K562 (cell line): ENCODE data around the gene DAD1. TPM values are rescaled to one million over a fixed set of nuclear protein-coding genes. Genes with fewer than 3 reads are reported as not detected.

Experiments used
- ADNP ChIP-seq: fragments of 200-800 bp; sonication (Bioruptor generic); IDR thresholded peaks from 2 replicates; pipeline ENCODE4 v1.6.1; 2016; ENCODE audit warnings: missing genetic modification characterization, missing compliant biosample characterization
- BMI1 ChIP-seq: fragments of 150-350 bp; IDR thresholded peaks from 2 replicates; pipeline ENCODE4 v1.6.1; 2014; ENCODE audit warnings: low read length
- BRD4 ChIP-seq: fragments of 200-600 bp; sonication (generic); IDR thresholded peaks from 2 replicates; pipeline ENCODE4 v1.6.1; 2017; ENCODE audit warnings: inconsistent platforms
- CEBPB ChIP-seq: fragments of 450-650 bp; IDR thresholded peaks from 2 replicates; pipeline ENCODE4 v1.6.1; 2016; ENCODE audit warnings: missing genetic modification characterization, missing compliant biosample characterization
- CXXC5 ChIP-seq: fragments of 250-450 bp; sonication (Bioruptor Pico); IDR thresholded peaks from 2 replicates; pipeline ENCODE4 v1.8.0; 2022; ENCODE audit warnings: inconsistent platforms, mild to moderate bottlenecking, moderate library complexity
- E2F1 ChIP-seq: sonication (generic); formaldehyde crosslinking; IDR thresholded peaks from 2 replicates; pipeline ENCODE4 v1.8.1; 2023; ENCODE audit warnings: mild to moderate bottlenecking, missing genetic modification reagents, moderate library complexity
- E4F1 ChIP-seq: fragments of 250-450 bp; sonication (Bioruptor Pico); IDR thresholded peaks from 2 replicates; pipeline ENCODE4 v1.5.0; 2021; ENCODE audit warnings: mild to moderate bottlenecking, borderline replicate concordance
- ETV1 ChIP-seq: fragments of 450-650 bp; conservative IDR thresholded peaks from 2 replicates; pipeline ENCODE4 v1.6.1; 2016; ENCODE audit warnings: missing genetic modification characterization, control low read depth, low read depth, missing compliant biosample characterization
- HNRNPH1 ChIP-seq: fragments of 200-400 bp; formaldehyde crosslinking; optimal IDR thresholded peaks from 2 replicates; pipeline ENCODE3; 2017; ENCODE audit warnings: low read depth, mild to moderate bottlenecking, low read length, moderate library complexity
- HOMEZ ChIP-seq: fragments of 250-450 bp; sonication (Bioruptor Pico); IDR thresholded peaks from 2 replicates; pipeline ENCODE4 v1.4.0; 2020; ENCODE audit warnings: mild to moderate bottlenecking, moderate library complexity
- KAT8 ChIP-seq: fragments of 450-650 bp; IDR thresholded peaks from 2 replicates; pipeline ENCODE4 v1.6.1; 2016; ENCODE audit warnings: low read depth, mild to moderate bottlenecking
- LCOR ChIP-seq: sonication (generic); formaldehyde crosslinking; IDR thresholded peaks from 2 replicates; pipeline ENCODE4 v1.8.0; 2022; ENCODE audit warnings: mild to moderate bottlenecking, missing genetic modification reagents
- MCM7 ChIP-seq, 2 experiments: fragments of 450-650 bp; IDR thresholded peaks; 2 replicates each; pipeline ENCODE4 v1.6.1; 2016 to 2018
- MYBL2 ChIP-seq, 2 experiments: fragments of 450-650 bp in 1 of 2; sonication (generic) in 1 of 2; formaldehyde crosslinking in 1 of 2; IDR thresholded peaks; 2 replicates each; pipeline versions ENCODE4 v1.6.1 to v1.8.1; 2017 to 2022; ENCODE audit warnings: borderline replicate concordance in 1 of 2, inconsistent platforms in 1 of 2, low read depth in 1 of 2, mild to moderate bottlenecking in 1 of 2, missing genetic modification reagents in 1 of 2, moderate library complexity in 1 of 2
- PHTF2 ChIP-seq: fragments of 250-450 bp; sonication (Bioruptor Pico); IDR thresholded peaks from 2 replicates; pipeline ENCODE4 v1.5.0; 2021; ENCODE audit warnings: mild to moderate bottlenecking
- RFX1 ChIP-seq: fragments of 450-650 bp; IDR thresholded peaks from 2 replicates; pipeline ENCODE4 v1.6.1; 2016; ENCODE audit warnings: mild to moderate bottlenecking, moderate library complexity
- SMAD4 ChIP-seq: fragments of 250-450 bp; sonication (Bioruptor Pico); conservative IDR thresholded peaks from 2 replicates; pipeline ENCODE4 v1.8.0; 2021; ENCODE audit warnings: inconsistent platforms, mild to moderate bottlenecking, moderate library complexity
- SMARCA4 ChIP-seq: fragments of 450-650 bp; IDR thresholded peaks from 2 replicates; pipeline ENCODE4 v1.6.1; 2016
- SMARCA5 ChIP-seq: fragments of 450-650 bp; IDR thresholded peaks from 2 replicates; pipeline ENCODE4 v1.6.1; 2016
- TAF15 ChIP-seq: fragments of 200-400 bp; formaldehyde crosslinking; IDR thresholded peaks from 2 replicates; pipeline ENCODE4 v1.6.1; 2017; ENCODE audit warnings: mild to moderate bottlenecking, low read depth, low read length, moderate library complexity
- TCF7 ChIP-seq: sonication (generic); IDR thresholded peaks from 2 replicates; pipeline ENCODE4 v1.6.1; 2016; ENCODE audit warnings: antibody characterized with exemption, borderline replicate concordance
- VEZF1 ChIP-seq: fragments of 200-800 bp; sonication (Bioruptor generic); IDR thresholded peaks from 2 replicates; pipeline ENCODE4 v1.6.1; 2017; ENCODE audit warnings: missing genetic modification characterization, missing compliant biosample characterization
- ZNF133 ChIP-seq: fragments of 250-450 bp; sonication (Bioruptor Pico); IDR thresholded peaks from 2 replicates; pipeline ENCODE4 v1.4.0; 2020; ENCODE audit warnings: mild to moderate bottlenecking
- ZNF551 ChIP-seq: fragments of 250-450 bp; sonication (Bioruptor Pico); IDR thresholded peaks from 2 replicates; pipeline ENCODE4 v1.5.0; 2021; ENCODE audit warnings: mild to moderate bottlenecking, moderate library complexity
- polyA plus RNA-seq, 8 experiments: library from polyadenylated mRNA; depleted of rRNA in 4 of 8; stranded (reverse) in 5 of 8; unstranded in 3 of 8; fragments of >200 nt; fragmentation: Nextera tagmentation in 2 of 8; fragmentation: Illumina TruSeq in 1 of 8; extraction: Ambion mirVana in 2 of 8; extraction: Trizol in 1 of 8; gene quantifications; 2 replicates each; pipeline versions ENCODE4 v1.2.1 to v1.2.3, GENCODE V29; 2011 to 2014; ENCODE audit warnings: inconsistent platforms in 1 of 8, missing spikeins in 1 of 8
- total RNA-seq, 7 experiments: library from RNA; depleted of rRNA in 6 of 7; stranded (reverse); fragments of >200 nt in 6 of 7; fragmentation: Illumina TruSeq in 2 of 7; extraction: Trizol in 2 of 7; gene quantifications; 2 replicates each; pipeline versions ENCODE4 v1.2.1 to v1.2.3, GENCODE V29; 2011 to 2021; ENCODE audit warnings: low replicate concordance in 1 of 7

Gene DAD1
- total and polyA plus RNA-seq, 9 of the 15 experiments (the other 6 are each of a cell fraction or from before 2014, with no cell fraction given): 104 to 617 (median 222) TPM

DNA sequence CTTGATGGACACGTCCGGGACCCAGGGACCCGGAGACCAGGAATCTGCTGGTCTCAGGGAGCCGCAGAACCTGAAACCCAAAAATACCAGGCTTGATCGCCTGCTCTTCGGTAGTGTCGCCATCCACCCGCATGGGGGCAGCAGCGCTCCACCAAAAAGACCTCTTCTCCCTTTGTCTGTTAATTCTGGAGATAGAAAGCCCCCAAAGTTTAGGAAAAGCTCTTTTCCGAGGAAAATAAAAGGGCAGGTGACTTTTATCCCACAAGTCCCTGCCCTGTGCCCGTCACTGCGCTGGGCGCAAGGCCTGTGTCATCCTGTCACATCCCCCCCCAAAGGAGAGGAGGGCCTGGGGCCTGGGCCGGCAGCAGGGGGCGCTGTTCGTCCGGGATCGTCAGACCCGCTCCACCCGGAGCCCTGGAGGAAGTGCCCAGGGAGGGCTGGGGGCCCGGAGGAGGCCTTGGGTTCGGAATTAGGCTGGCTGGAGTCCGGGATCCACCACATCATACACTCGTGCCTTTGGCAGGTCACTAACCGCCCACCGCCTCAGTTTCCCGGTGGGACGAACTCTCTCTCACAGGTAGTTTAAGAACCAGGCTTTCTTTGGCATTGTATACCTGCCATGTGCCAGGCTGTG, 31.9 kb downstream of the DAD1 start (continued):
- no peak for TF ChIP-seq HNRNPH1
- TF ChIP-seq KAT8: no peak
- TF ChIP-seq ADNP: no peak
- no peak for TF ChIP-seq SMARCA5
- no peak for TF ChIP-seq E2F1
- TF ChIP-seq RFX1: no peak
- TF ChIP-seq SMARCA4: no peak
- no peak; the same call in 1 of the 2 replicates for TF ChIP-seq SMAD4 (CRISPR knock-in tag)
- TF ChIP-seq VEZF1 (CRISPR knock-in tag): peak; percentile 67
- no peak for TF ChIP-seq HOMEZ (CRISPR knock-in tag)
- no peak for TF ChIP-seq MYBL2 (IDR thresholded peaks at IDR 0.05; ENCODE audit: low read depth)
- no peak for TF ChIP-seq MYBL2 (CRISPR knock-in tag; IDR thresholded peaks at IDR 0.05; ENCODE audit: borderline replicate concordance)
- no peak for TF ChIP-seq MCM7 (IDR thresholded peaks at IDR 0.05)
- no peak for TF ChIP-seq ZNF133 (CRISPR knock-in tag)
- TF ChIP-seq BMI1: no peak
- TF ChIP-seq CEBPB (tag): no peak
- TF ChIP-seq TCF7: no peak
- TF ChIP-seq CXXC5 (CRISPR knock-in tag): no peak
- no peak for TF ChIP-seq BRD4
- TF ChIP-seq PHTF2 (CRISPR knock-in tag): no peak
- peak; percentile 21; the same call in 1 of the 2 replicates for TF ChIP-seq ETV1 (tag)
- TF ChIP-seq E4F1: no peak
- no peak for TF ChIP-seq ZNF551 (CRISPR knock-in tag)
- TF ChIP-seq LCOR (CRISPR knock-in tag): peak; percentile 31; the same call in 1 of the 2 replicates
- TF ChIP-seq TAF15: no peak
